SJSA1 (cell line): ENCODE measurements around the gene AEBP2. TPM values are rescaled to one million over a fixed set of nuclear protein-coding genes. Genes with fewer than 3 reads are reported as not detected.

ENCODE experiments used
- DNase-seq, 2 experiments: peaks; one replicate each; pipeline ENCODE4 v3.0.0-alpha.2; 2015 to 2020; ENCODE audit warnings: low spot score in 2 of 2, low read depth in 1 of 2
- H3K27ac ChIP-seq: fragments of 250-450 bp; sonication (Bioruptor Pico); 2 replicates; pipeline ENCODE4 v1.5.1; 2020; ENCODE audit warnings: mild to moderate bottlenecking, moderate library complexity
- H3K27me3 ChIP-seq: fragments of 250-450 bp; sonication (Bioruptor Pico); replicated peaks from 2 replicates; pipeline ENCODE4 v1.5.1; 2020; ENCODE audit warnings: mild to moderate bottlenecking, moderate library complexity
- H3K36me3 ChIP-seq: fragments of 250-450 bp; sonication (Bioruptor Pico); 2 replicates; pipeline ENCODE4 v1.5.1; 2020; ENCODE audit warnings: mild to moderate bottlenecking
- H3K4me1 ChIP-seq: fragments of 250-450 bp; sonication (Bioruptor Pico); replicated peaks from 2 replicates; pipeline ENCODE4 v1.6.1; 2021; ENCODE audit warnings: mild to moderate bottlenecking
- H3K4me3 ChIP-seq: fragments of 250-450 bp; sonication (Bioruptor Pico); 2 replicates; pipeline ENCODE4 v1.5.1; 2020; ENCODE audit warnings: mild to moderate bottlenecking
- H3K9me3 ChIP-seq: fragments of 250-450 bp; sonication (Bioruptor Pico); replicated peaks from 2 replicates; pipeline ENCODE4 v1.5.1; 2020; ENCODE audit warnings: mild to moderate bottlenecking
- total RNA-seq: library from RNA; depleted of rRNA; stranded (reverse); fragments of >200 nt; shearing (Covaris generic); gene quantifications from 2 replicates; pipeline ENCODE4 v1.2.3, GENCODE V29; 2014

The AEBP2 gene
- total RNA-seq, 1 experiment from 2014 or later: 14.6 TPM

GRCh38 chr12:19482036-19482435 lies 42.7 kb downstream of the AEBP2 start:
- Histone ChIP-seq H3K36me3 (peaks cover 42% of the 10 kb centered on the region), H3K27ac (no peak overlapping the region), H3K27me3 (no peaks in the 10 kb centered on the region), H3K4me1 (no peaks in the 10 kb centered on the region), H3K4me3 (no peak overlapping the region), H3K9me3 (peaks cover 3% of the 10 kb centered on the region; the same call in 1 of the 2 replicates)
- DNase-seq: no peak

GRCh38 chr12:19482551-19483109 lies 43.3 kb downstream of the AEBP2 start:
- Histone ChIP-seq H3K9me3 (peaks cover 3% of the 10 kb centered on the region; the same call in 1 of the 2 replicates), H3K4me3 (no peak overlapping the region), H3K4me1 (no peaks in the 10 kb centered on the region), H3K27ac (no peak overlapping the region), H3K36me3 (peaks cover 42% of the 10 kb centered on the region), H3K27me3 (no peaks in the 10 kb centered on the region)
- no peak for DNase-seq

- Histone ChIP-seq H3K36me3 (peaks cover 34% of the 10 kb centered on the region), H3K9me3 (peaks cover 3% of the 10 kb centered on the region; the same call in 1 of the 2 replicates), H3K4me3 (no peak overlapping the region), H3K27me3 (no peaks in the 10 kb centered on the region), H3K4me1 (no peaks in the 10 kb centered on the region), H3K27ac (no peak overlapping the region)
- no peak for DNase-seq
These were observed 44.4 kb downstream of the AEBP2 start for GRCh38 chr12:19483727-19484126.

- Histone ChIP-seq H3K4me1 (no peaks in the 10 kb centered on the region), H3K27ac (no peak overlapping the region), H3K4me3 (no peak overlapping the region), H3K36me3 (peaks cover 33% of the 10 kb centered on the region), H3K9me3 (peaks cover 3% of the 10 kb centered on the region; the same call in 1 of the 2 replicates), H3K27me3 (no peaks in the 10 kb centered on the region)
- no peak for DNase-seq
These were observed 45.4 kb downstream of the AEBP2 start for GRCh38 chr12:19484738-19485137.

- Histone ChIP-seq H3K4me3 (no peak overlapping the region), H3K9me3 (peaks cover 3% of the 10 kb centered on the region; the same call in 1 of the 2 replicates), H3K27me3 (no peaks in the 10 kb centered on the region), H3K36me3 (peaks cover 28% of the 10 kb centered on the region), H3K4me1 (no peaks in the 10 kb centered on the region), H3K27ac (no peak overlapping the region)
- DNase-seq: no peak
These were observed 45.9 kb downstream of the AEBP2 start for GRCh38 chr12:19485240-19485639.

GRCh38 chr12:19489168-19489567 lies 49.9 kb downstream of the AEBP2 start:
- Histone ChIP-seq H3K9me3 (no peaks in the 10 kb centered on the region), H3K4me1 (no peaks in the 10 kb centered on the region), H3K27me3 (no peaks in the 10 kb centered on the region), H3K27ac (no peak overlapping the region), H3K4me3 (no peak overlapping the region), H3K36me3 (peaks cover 27% of the 10 kb centered on the region)
- no peak for DNase-seq

GRCh38 chr12:19490908-19491307 lies 51.6 kb downstream of the AEBP2 start:
- H3K27ac ChIP-seq: no peak overlapping the region
- peaks cover 27% of the 10 kb centered on the region for H3K36me3 ChIP-seq
- DNase-seq: no peak
- no peaks in the 10 kb centered on the region for H3K4me1 ChIP-seq
- no peaks in the 10 kb centered on the region for H3K27me3 ChIP-seq
- no peak overlapping the region for H3K4me3 ChIP-seq
- no peaks in the 10 kb centered on the region for H3K9me3 ChIP-seq

- Histone ChIP-seq H3K27me3 (no peaks in the 10 kb centered on the region), H3K9me3 (no peaks in the 10 kb centered on the region), H3K36me3 (peaks cover 24% of the 10 kb centered on the region), H3K27ac (no peak overlapping the region), H3K4me1 (no peaks in the 10 kb centered on the region), H3K4me3 (no peak overlapping the region)
- no peak for DNase-seq
These were observed 52.6 kb downstream of the AEBP2 start for GRCh38 chr12:19491863-19492262.

- Histone ChIP-seq H3K27ac (no peak overlapping the region), H3K4me1 (no peaks in the 10 kb centered on the region), H3K4me3 (no peak overlapping the region), H3K9me3 (no peaks in the 10 kb centered on the region), H3K27me3 (no peaks in the 10 kb centered on the region), H3K36me3 (peaks cover 26% of the 10 kb centered on the region)
- DNase-seq: no peak
These were observed 57.1 kb downstream of the AEBP2 start for GRCh38 chr12:19496219-19496878.

GRCh38 chr12:19498099-19498498 lies 58.8 kb downstream of the AEBP2 start:
- no peak for DNase-seq
- Histone ChIP-seq H3K36me3 (peaks cover 26% of the 10 kb centered on the region), H3K27ac (no peak overlapping the region), H3K9me3 (no peaks in the 10 kb centered on the region), H3K4me3 (no peak overlapping the region), H3K27me3 (no peaks in the 10 kb centered on the region), H3K4me1 (no peaks in the 10 kb centered on the region)

- H3K9me3 ChIP-seq: no peaks in the 10 kb centered on the region
- no peak for DNase-seq
These were observed 59.7 kb downstream of the AEBP2 start for GRCh38 chr12:19499030-19499429.

GRCh38 chr12:19506497-19506896 lies 67.2 kb downstream of the AEBP2 start:
- no peak overlapping the region for H3K4me3 ChIP-seq
- no peak overlapping the region for H3K27ac ChIP-seq
- no peaks in the 10 kb centered on the region for H3K27me3 ChIP-seq
- peaks cover 15% of the 10 kb centered on the region; the same call in 1 of the 2 replicates for H3K36me3 ChIP-seq
- no peaks in the 10 kb centered on the region for H3K9me3 ChIP-seq
- DNase-seq: no peak
- H3K4me1 ChIP-seq: no peaks in the 10 kb centered on the region

More at GRCh38 chr12:19499030-19499429, 59.7 kb downstream of the AEBP2 start:
- Histone ChIP-seq H3K27ac (no peak overlapping the region), H3K36me3 (peaks cover 28% of the 10 kb centered on the region), H3K27me3 (no peaks in the 10 kb centered on the region), H3K4me3 (no peak overlapping the region), H3K4me1 (no peaks in the 10 kb centered on the region)

GRCh38 chr12:19507823-19508222 lies 68.5 kb downstream of the AEBP2 start:
- Histone ChIP-seq H3K9me3 (no peaks in the 10 kb centered on the region), H3K36me3 (peaks cover 12% of the 10 kb centered on the region; the same call in 1 of the 2 replicates), H3K4me1 (no peaks in the 10 kb centered on the region), H3K4me3 (no peak overlapping the region), H3K27ac (no peak overlapping the region), H3K27me3 (no peaks in the 10 kb centered on the region)
- DNase-seq: no peak

GRCh38 chr12:19510461-19510860 lies 71.2 kb downstream of the AEBP2 start:
- Histone ChIP-seq H3K36me3 (peaks cover 16% of the 10 kb centered on the region), H3K4me1 (no peaks in the 10 kb centered on the region), H3K4me3 (no peak overlapping the region), H3K9me3 (no peaks in the 10 kb centered on the region), H3K27me3 (no peaks in the 10 kb centered on the region), H3K27ac (no peak overlapping the region)
- DNase-seq: no peak
